ENCODE measurements around the gene ARMC8. TPM values are rescaled to one million over a fixed set of nuclear protein-coding genes. Genes with fewer than 3 reads are reported as not detected.

The ARMC8 gene
- total RNA-seq, 1 donor from 2014 or later = 33.2 TPM

DNA sequence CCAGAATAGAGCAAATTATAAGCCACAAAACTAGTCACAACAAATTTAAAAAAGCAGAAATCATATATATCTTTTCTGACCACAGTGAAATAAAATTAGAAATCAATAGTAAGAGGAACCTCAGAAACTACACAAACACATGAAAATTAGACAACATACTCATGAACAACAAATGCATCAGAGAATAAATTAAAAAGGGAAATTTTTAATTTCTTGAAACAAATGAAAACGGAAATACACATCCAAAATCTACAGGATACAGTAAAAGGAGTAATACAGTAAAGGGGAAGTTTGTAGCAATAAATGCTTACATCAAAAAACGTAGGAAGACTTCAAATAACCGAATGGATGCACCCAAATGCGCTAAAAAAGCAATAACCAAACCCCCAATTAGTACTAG is 123.4 kb downstream of the ARMC8 start:
- H3K79me2 ChIP-seq (ENCODE audit: insufficient read depth, low read length) = no peaks in the 10 kb centered on the region
- FAIRE-seq (no peak), DNase-seq (ENCODE audit: low read depth) (no peak)
- no peaks in the 10 kb centered on the region for H3K27me3 ChIP-seq (ENCODE audit: insufficient read depth, low read length)
- H4K20me1 ChIP-seq (ENCODE audit: insufficient read depth, low read length) = no peaks in the 10 kb centered on the region
- Mint-ChIP-seq H3K4me3 (ENCODE audit: unreplicated experiment) (no peak overlapping the region), H3K27me3 (ENCODE audit: low read depth, unreplicated experiment) (peaks cover 3% of the 10 kb centered on the region), H3K36me3 (ENCODE audit: low read depth, unreplicated experiment) (peaks cover 9% of the 10 kb centered on the region), H3K4me1 (ENCODE audit: low read depth, unreplicated experiment) (peaks cover 6% of the 10 kb centered on the region), H3K27ac (ENCODE audit: unreplicated experiment) (no peak overlapping the region), H3K9me3 (ENCODE audit: unreplicated experiment) (peaks cover 41% of the 10 kb centered on the region)
- no peak overlapping the region for H3K4me3 ChIP-seq (ENCODE audit: insufficient read depth, low read depth, low read length)
- TF ChIP-seq EZH2 (IDR thresholded peaks at IDR 0.05; ENCODE audit: insufficient read depth, low read length) = no peak
- TF ChIP-seq CTCF (IDR thresholded peaks at IDR 0.05; ENCODE audit: insufficient read depth, low read depth, low read length) = no peak
- H3K27ac ChIP-seq (ENCODE audit: low read depth, low read length) = no peak overlapping the region
- H3K4me1 ChIP-seq (ENCODE audit: insufficient read depth, low read length) = peaks cover 4% of the 10 kb centered on the region
- H3K4me2 ChIP-seq (ENCODE audit: low read length) = no peak overlapping the region
- no peak overlapping the region for H3K9ac ChIP-seq (ENCODE audit: low read length)
- H3K9me3 ChIP-seq (ENCODE audit: insufficient read depth, low read depth, low read length) = peaks cover 5% of the 10 kb centered on the region
- no peak overlapping the region for H2AFZ ChIP-seq (ENCODE audit: low read depth, low read length)
- no peaks in the 10 kb centered on the region for H3K36me3 ChIP-seq (ENCODE audit: insufficient read depth, low read length)

GRCh38 chr3:138314751-138315150 is 127.7 kb downstream of the ARMC8 start:
- H3K4me1 ChIP-seq (ENCODE audit: insufficient read depth, low read length) = peaks cover 4% of the 10 kb centered on the region
- no peaks in the 10 kb centered on the region for H3K9me3 ChIP-seq (ENCODE audit: insufficient read depth, low read depth, low read length)
- H3K27ac ChIP-seq (ENCODE audit: low read depth, low read length) = no peak overlapping the region
- Mint-ChIP-seq H3K4me3 (ENCODE audit: unreplicated experiment) (no peak overlapping the region), H3K4me1 (ENCODE audit: low read depth, unreplicated experiment) (peaks cover 8% of the 10 kb centered on the region), H3K36me3 (ENCODE audit: low read depth, unreplicated experiment) (peaks cover 2% of the 10 kb centered on the region), H3K27ac (ENCODE audit: unreplicated experiment) (no peak overlapping the region), H3K9me3 (ENCODE audit: unreplicated experiment) (peaks cover 16% of the 10 kb centered on the region), H3K27me3 (ENCODE audit: low read depth, unreplicated experiment) (peaks cover 7% of the 10 kb centered on the region)
- no peak for FAIRE-seq
- H3K79me2 ChIP-seq (ENCODE audit: insufficient read depth, low read length) = no peaks in the 10 kb centered on the region
- no peaks in the 10 kb centered on the region for H3K27me3 ChIP-seq (ENCODE audit: insufficient read depth, low read length)
- no peak overlapping the region for H3K9ac ChIP-seq (ENCODE audit: low read length)
- peak overlapping the region; percentile 13 for H3K4me2 ChIP-seq (ENCODE audit: low read length)
- TF ChIP-seq CTCF (IDR thresholded peaks at IDR 0.05; ENCODE audit: insufficient read depth, low read depth, low read length) (no peak), EZH2 (IDR thresholded peaks at IDR 0.05; ENCODE audit: insufficient read depth, low read length) (no peak)
- H4K20me1 ChIP-seq (ENCODE audit: insufficient read depth, low read length) = no peaks in the 10 kb centered on the region
- no peak overlapping the region for H3K4me3 ChIP-seq (ENCODE audit: insufficient read depth, low read depth, low read length)
- peak; percentile 78 for DNase-seq (ENCODE audit: low read depth)
- H2AFZ ChIP-seq (ENCODE audit: low read depth, low read length) = no peak overlapping the region
- H3K36me3 ChIP-seq (ENCODE audit: insufficient read depth, low read length) = no peaks in the 10 kb centered on the region

DNA sequence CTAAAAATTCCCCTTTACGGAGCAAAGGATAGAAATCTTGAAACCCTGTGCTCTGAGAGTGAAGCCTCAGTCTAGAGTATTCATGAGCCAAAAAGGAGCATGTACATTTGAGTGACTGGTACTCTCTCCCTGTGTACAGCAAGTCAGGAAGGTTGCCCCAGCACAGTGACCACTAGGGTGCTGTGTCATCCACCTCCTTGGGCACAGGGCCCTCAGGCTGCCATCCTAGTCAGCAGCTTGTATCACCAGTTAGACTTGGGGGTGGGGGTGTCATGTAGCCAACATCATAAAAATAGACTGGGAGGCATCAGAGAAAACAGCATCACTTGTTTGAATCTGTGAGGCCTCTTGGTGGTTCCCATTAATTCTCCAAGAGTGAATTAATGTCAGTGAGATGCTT is 130.6 kb downstream of the ARMC8 start:
- Mint-ChIP-seq H3K9me3 (ENCODE audit: unreplicated experiment) (no peaks in the 10 kb centered on the region), H3K27ac (ENCODE audit: unreplicated experiment) (no peak overlapping the region), H3K27me3 (ENCODE audit: low read depth, unreplicated experiment) (peaks cover 8% of the 10 kb centered on the region), H3K36me3 (ENCODE audit: low read depth, unreplicated experiment) (peaks cover 2% of the 10 kb centered on the region), H3K4me1 (ENCODE audit: low read depth, unreplicated experiment) (peaks cover 12% of the 10 kb centered on the region), H3K4me3 (ENCODE audit: unreplicated experiment) (no peak overlapping the region)
- Histone ChIP-seq H3K4me2 (ENCODE audit: low read length) (no peak overlapping the region), H3K4me1 (ENCODE audit: insufficient read depth, low read length) (peaks cover 4% of the 10 kb centered on the region), H3K27me3 (ENCODE audit: insufficient read depth, low read length) (no peaks in the 10 kb centered on the region), H3K9me3 (ENCODE audit: insufficient read depth, low read depth, low read length) (no peaks in the 10 kb centered on the region), H3K27ac (ENCODE audit: low read depth, low read length) (no peak overlapping the region), H4K20me1 (ENCODE audit: insufficient read depth, low read length) (no peaks in the 10 kb centered on the region), H3K36me3 (ENCODE audit: insufficient read depth, low read length) (no peaks in the 10 kb centered on the region), H3K79me2 (ENCODE audit: insufficient read depth, low read length) (no peaks in the 10 kb centered on the region), H2AFZ (ENCODE audit: low read depth, low read length) (no peak overlapping the region), H3K9ac (ENCODE audit: low read length) (no peak overlapping the region), H3K4me3 (ENCODE audit: insufficient read depth, low read depth, low read length) (no peak overlapping the region)
- TF ChIP-seq CTCF (IDR thresholded peaks at IDR 0.05; ENCODE audit: insufficient read depth, low read depth, low read length) = no peak
- TF ChIP-seq EZH2 (IDR thresholded peaks at IDR 0.05; ENCODE audit: insufficient read depth, low read length) = no peak
- no peak for DNase-seq (ENCODE audit: low read depth)
- no peak for FAIRE-seq
